Measurements from ENCODE around the gene BCAR3.

The BCAR3 gene

DNA sequence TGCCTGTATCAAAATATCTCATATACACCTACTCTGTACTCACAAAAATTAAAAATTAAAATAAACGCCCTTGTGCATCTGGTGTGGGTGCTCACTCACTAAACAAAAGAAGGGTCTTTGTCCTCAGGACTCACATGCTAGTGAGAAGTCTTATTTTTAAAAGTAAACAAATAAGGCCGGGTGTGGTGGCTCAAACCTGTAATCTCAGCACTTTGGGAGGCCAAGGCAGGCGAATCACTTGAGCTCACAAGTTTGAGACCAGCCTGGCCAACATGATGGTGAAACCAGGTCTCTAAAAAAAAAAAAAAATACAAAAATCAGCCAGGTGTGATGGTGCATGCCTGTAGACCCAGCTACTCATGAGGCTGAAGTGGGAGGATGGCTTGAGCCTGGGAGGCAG lies 51.5 kb downstream of the BCAR3 start:
- H3K36me3 ChIP-seq (ENCODE audit: control insufficient read depth in 1 of 2, insufficient read depth in 2 of 2, low read length in 2 of 2): no peaks in the 10 kb centered on the region

DNA sequence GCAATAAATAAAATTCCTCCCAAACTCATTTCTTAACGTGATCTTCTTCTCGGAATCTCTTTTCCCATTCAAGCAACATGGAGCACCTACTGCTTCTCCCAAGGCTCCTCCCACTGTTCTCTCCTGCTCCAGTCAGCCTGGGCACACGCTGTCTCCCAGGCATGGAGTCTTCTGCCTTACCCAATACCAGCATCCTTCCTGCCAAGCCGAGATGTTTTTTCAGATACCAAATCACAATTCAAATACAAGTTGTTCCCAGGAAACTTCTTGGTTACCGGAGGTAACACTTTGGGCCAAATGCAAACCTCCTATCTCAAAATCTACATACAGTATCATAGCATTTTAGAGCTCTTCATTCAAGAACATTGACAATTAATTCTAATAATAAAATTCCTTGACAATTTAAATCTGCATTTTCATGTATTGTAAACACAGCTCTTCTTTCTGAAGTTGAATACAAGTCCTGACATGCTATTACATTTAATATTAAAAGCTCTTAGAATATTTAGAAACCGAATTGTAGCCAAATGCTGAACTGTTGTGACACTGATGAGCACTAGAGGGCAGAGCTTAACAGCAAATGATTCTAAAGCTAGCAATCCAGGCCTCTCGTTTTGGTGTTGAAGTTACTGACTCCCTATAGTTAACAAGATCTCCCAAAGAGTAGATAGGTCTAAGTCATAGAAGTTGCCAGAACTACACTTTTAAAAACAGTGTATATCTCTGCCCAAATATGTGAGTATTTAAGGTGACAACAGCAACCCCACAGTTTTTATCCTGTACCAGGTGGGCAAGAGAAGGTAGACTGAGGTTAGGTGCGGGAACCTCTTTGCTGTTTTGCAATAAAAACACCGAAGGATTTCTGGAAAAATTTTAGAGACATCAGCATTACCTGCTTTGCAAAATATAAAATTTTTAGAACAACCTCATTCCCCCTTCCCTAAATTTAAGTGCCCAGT lies 52.3 kb downstream of the BCAR3 start:
- no peaks in the 10 kb centered on the region for H3K27me3 ChIP-seq (ENCODE audit: low read depth, low read length)
- no peak overlapping the region for H3K4me3 ChIP-seq (ENCODE audit: low read depth in 1 of 2, low read length in 2 of 2)
- peaks cover 0 to 7% of the 10 kb centered on the region in 2 donors for H3K4me1 ChIP-seq (ENCODE audit: control insufficient read depth in 1 of 2, insufficient read depth in 2 of 2, low read length in 2 of 2)
- no peaks in the 10 kb centered on the region for H3K36me3 ChIP-seq (ENCODE audit: control insufficient read depth in 1 of 2, insufficient read depth in 2 of 2, low read length in 2 of 2)
- H3K27ac ChIP-seq (ENCODE audit: low read length): no peak overlapping the region
- no peaks in the 10 kb centered on the region for H3K9me3 ChIP-seq (ENCODE audit: control insufficient read depth in 1 of 2, low read length in 2 of 2)

More for the DNA sequence above, 51.5 kb downstream of the BCAR3 start:
- Histone ChIP-seq H3K4me1 (ENCODE audit: control insufficient read depth in 1 of 2, insufficient read depth in 2 of 2, low read length in 2 of 2) (peaks cover 0 to 7% of the 10 kb centered on the region in 2 donors), H3K9me3 (ENCODE audit: control insufficient read depth in 1 of 2, low read length in 2 of 2) (no peaks in the 10 kb centered on the region), H3K27ac (ENCODE audit: low read length) (no peak overlapping the region), H3K27me3 (ENCODE audit: low read depth, low read length) (no peaks in the 10 kb centered on the region), H3K4me3 (ENCODE audit: low read depth in 1 of 2, low read length in 2 of 2) (no peak overlapping the region)

DNA sequence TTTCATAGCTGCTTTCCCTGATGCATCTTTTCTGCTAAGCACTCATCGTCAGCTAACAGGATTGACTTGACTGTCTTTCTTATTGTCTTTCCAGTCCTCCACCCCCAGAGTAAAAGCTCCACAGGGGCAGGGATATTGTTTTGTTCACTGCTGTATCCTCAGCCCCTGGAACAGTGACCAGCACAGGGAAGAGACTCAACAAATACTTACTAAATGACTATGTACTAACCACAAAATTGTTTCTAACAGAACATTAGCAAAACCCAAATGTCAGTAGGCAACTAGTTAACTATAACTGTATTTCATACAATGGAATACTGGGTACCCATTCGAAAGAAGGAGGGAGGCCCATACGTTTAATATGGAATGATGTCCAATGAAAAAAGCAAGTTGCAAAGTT lies 53.0 kb downstream of the BCAR3 start:
- Histone ChIP-seq H3K4me1 (ENCODE audit: control insufficient read depth in 1 of 2, insufficient read depth in 2 of 2, low read length in 2 of 2) (peaks cover 0 to 7% of the 10 kb centered on the region in 2 donors), H3K27ac (ENCODE audit: low read length) (no peak overlapping the region), H3K27me3 (ENCODE audit: low read depth, low read length) (no peaks in the 10 kb centered on the region), H3K36me3 (ENCODE audit: control insufficient read depth in 1 of 2, insufficient read depth in 2 of 2, low read length in 2 of 2) (no peaks in the 10 kb centered on the region), H3K4me3 (ENCODE audit: low read depth in 1 of 2, low read length in 2 of 2) (no peak overlapping the region), H3K9me3 (ENCODE audit: control insufficient read depth in 1 of 2, low read length in 2 of 2) (no peaks in the 10 kb centered on the region)

DNA sequence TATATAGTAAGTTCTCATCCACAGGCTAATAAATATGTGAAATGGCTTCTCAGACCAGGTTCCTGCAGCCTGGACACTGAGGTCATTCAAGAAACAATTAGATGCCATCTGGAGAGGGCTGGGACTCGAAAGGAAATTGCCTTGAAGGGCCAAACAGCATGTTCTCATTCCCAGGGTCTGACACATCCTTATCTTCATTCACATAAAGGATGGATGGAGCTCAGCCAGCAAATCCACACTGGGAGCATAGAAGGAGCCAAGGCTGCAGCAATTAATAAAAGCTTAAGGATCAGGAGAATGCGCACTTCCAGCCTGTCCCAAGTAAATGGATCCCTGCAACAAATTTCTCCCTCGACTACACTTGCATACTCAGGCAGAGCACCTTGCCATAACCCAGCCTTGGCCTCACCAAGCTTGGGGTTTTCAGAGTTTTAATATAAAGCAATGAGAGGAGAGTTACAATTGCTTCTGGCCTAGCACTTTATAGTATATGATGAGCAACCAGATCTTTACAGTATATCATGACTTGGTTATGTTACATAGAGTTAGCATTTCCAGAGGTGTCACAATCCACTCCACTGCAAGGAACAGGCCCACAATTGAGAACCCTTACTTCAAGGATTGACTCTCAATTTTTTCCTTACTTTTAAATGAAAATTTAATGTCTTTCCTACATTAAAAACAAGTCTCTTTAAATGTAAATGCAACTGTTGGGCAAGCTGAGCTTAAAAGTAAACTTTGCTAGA lies 55.9 kb downstream of the BCAR3 start:
- H3K27me3 ChIP-seq (ENCODE audit: low read depth, low read length): no peaks in the 10 kb centered on the region
- H3K36me3 ChIP-seq (ENCODE audit: control insufficient read depth in 1 of 2, insufficient read depth in 2 of 2, low read length in 2 of 2): no peaks in the 10 kb centered on the region
- no peak overlapping the region for H3K4me3 ChIP-seq (ENCODE audit: low read depth in 1 of 2, low read length in 2 of 2)
- peaks cover 0 to 7% of the 10 kb centered on the region in 2 donors for H3K4me1 ChIP-seq (ENCODE audit: control insufficient read depth in 1 of 2, insufficient read depth in 2 of 2, low read length in 2 of 2)
- H3K27ac ChIP-seq (ENCODE audit: low read length): no peak overlapping the region
- H3K9me3 ChIP-seq (ENCODE audit: control insufficient read depth in 1 of 2, low read length in 2 of 2): no peaks in the 10 kb centered on the region

DNA sequence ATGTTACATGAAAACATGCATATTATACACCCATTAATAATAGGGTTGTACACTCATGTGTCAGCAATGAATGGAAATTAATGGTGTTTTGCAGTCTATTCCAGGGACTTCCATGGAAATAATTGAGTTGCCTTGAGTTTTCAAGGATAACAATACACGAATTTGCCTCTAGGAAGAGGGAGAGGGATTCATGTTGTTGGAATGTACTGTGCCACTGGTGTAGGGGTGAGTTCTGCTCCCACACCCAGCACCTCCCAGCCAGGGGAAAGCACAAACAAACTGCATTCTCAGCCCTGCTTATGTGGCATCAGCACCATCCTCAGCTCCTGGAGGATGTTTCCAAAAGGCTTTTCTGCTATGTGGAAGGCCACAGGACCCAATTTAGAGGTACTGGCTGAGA lies 57.8 kb downstream of the BCAR3 start:
- Histone ChIP-seq H3K9me3 (ENCODE audit: control insufficient read depth in 1 of 2, low read length in 2 of 2) (no peaks in the 10 kb centered on the region), H3K4me1 (ENCODE audit: control insufficient read depth in 1 of 2, insufficient read depth in 2 of 2, low read length in 2 of 2) (peaks cover 0 to 7% of the 10 kb centered on the region in 2 donors), H3K27me3 (ENCODE audit: low read depth, low read length) (no peaks in the 10 kb centered on the region), H3K4me3 (ENCODE audit: low read depth in 1 of 2, low read length in 2 of 2) (no peak overlapping the region), H3K36me3 (ENCODE audit: control insufficient read depth in 1 of 2, insufficient read depth in 2 of 2, low read length in 2 of 2) (no peaks in the 10 kb centered on the region), H3K27ac (ENCODE audit: low read length) (no peak overlapping the region)

DNA sequence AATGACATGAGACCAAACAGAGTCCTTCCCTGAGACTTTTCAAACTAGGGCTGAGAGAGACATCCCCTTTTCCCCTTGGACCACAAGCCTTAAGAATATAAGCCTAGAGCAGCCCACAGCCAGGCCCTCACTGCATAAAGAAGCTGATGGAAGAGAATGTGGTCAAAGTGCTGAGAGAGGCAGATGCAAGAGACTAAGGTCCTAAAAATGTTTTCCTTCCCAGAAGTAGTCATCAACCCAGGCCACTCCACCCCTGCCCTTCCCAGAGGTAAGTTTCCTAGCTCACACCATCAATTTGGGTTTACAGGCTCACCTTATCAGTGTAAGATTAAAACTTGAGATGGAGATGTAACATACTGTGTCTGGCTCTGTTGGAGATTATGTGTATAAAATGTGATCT lies 58.2 kb downstream of the BCAR3 start:
- Histone ChIP-seq H3K9me3 (ENCODE audit: control insufficient read depth in 1 of 2, low read length in 2 of 2) (no peaks in the 10 kb centered on the region), H3K36me3 (ENCODE audit: control insufficient read depth in 1 of 2, insufficient read depth in 2 of 2, low read length in 2 of 2) (no peaks in the 10 kb centered on the region), H3K4me1 (ENCODE audit: control insufficient read depth in 1 of 2, insufficient read depth in 2 of 2, low read length in 2 of 2) (peaks cover 0 to 7% of the 10 kb centered on the region in 2 donors), H3K4me3 (ENCODE audit: low read depth in 1 of 2, low read length in 2 of 2) (no peak overlapping the region), H3K27me3 (ENCODE audit: low read depth, low read length) (no peaks in the 10 kb centered on the region), H3K27ac (ENCODE audit: low read length) (no peak overlapping the region)

- Histone ChIP-seq H3K4me1 (ENCODE audit: control insufficient read depth in 1 of 2, insufficient read depth in 2 of 2, low read length in 2 of 2) (peaks cover 10 to 24% of the 10 kb centered on the region in 2 donors), H3K36me3 (ENCODE audit: control insufficient read depth in 1 of 2, insufficient read depth in 2 of 2, low read length in 2 of 2) (no peaks in the 10 kb centered on the region), H3K4me3 (ENCODE audit: low read depth in 1 of 2, low read length in 2 of 2) (no peak overlapping the region), H3K27me3 (ENCODE audit: low read depth, low read length) (no peaks in the 10 kb centered on the region), H3K9me3 (ENCODE audit: control insufficient read depth in 1 of 2, low read length in 2 of 2) (no peaks in the 10 kb centered on the region), H3K27ac (ENCODE audit: low read length) (no peak overlapping the region)
These were observed 60.4 kb downstream of the BCAR3 start for GRCh38 chr1:93621246-93621645.

DNA sequence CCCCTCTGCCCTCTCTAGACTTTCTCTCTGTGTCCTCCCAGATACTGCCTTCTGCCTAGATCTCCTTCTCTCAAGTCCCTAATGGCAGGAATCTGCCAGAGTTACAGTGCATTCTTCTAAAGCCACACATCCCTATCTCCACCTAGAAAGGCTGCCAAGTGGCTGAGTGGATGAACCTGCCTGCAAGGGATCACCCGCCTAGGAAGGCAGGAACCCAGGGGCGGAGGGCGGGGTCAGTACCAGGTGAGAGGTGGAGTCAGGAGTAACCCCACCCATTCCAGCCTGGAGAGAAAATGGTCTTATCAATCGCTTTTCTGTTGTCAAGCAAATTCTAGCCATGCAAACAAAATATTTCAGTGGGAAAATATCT lies 60.8 kb downstream of the BCAR3 start:
- Histone ChIP-seq H3K4me1 (ENCODE audit: control insufficient read depth in 1 of 2, insufficient read depth in 2 of 2, low read length in 2 of 2) (peaks cover 14 to 24% of the 10 kb centered on the region in 2 donors), H3K36me3 (ENCODE audit: control insufficient read depth in 1 of 2, insufficient read depth in 2 of 2, low read length in 2 of 2) (no peaks in the 10 kb centered on the region), H3K27me3 (ENCODE audit: low read depth, low read length) (no peaks in the 10 kb centered on the region), H3K27ac (ENCODE audit: low read length) (no peak overlapping the region), H3K4me3 (ENCODE audit: low read depth in 1 of 2, low read length in 2 of 2) (no peak overlapping the region), H3K9me3 (ENCODE audit: control insufficient read depth in 1 of 2, low read length in 2 of 2) (no peaks in the 10 kb centered on the region)

GRCh38 chr1:93620172-93620840 lies 61.3 kb downstream of the BCAR3 start:
- no peak overlapping the region for H3K27ac ChIP-seq (ENCODE audit: low read length)
- no peak overlapping the region for H3K4me3 ChIP-seq (ENCODE audit: low read depth in 1 of 2, low read length in 2 of 2)
- peaks cover 19% of the 10 kb centered on the region in 2 donors for H3K4me1 ChIP-seq (ENCODE audit: control insufficient read depth in 1 of 2, insufficient read depth in 2 of 2, low read length in 2 of 2)
- H3K36me3 ChIP-seq (ENCODE audit: control insufficient read depth in 1 of 2, insufficient read depth in 2 of 2, low read length in 2 of 2): no peaks in the 10 kb centered on the region
- no peaks in the 10 kb centered on the region for H3K9me3 ChIP-seq (ENCODE audit: control insufficient read depth in 1 of 2, low read length in 2 of 2)
- no peaks in the 10 kb centered on the region for H3K27me3 ChIP-seq (ENCODE audit: low read depth, low read length)

- no peaks in the 10 kb centered on the region for H3K27me3 ChIP-seq (ENCODE audit: low read depth, low read length)
- H3K36me3 ChIP-seq (ENCODE audit: control insufficient read depth in 1 of 2, insufficient read depth in 2 of 2, low read length in 2 of 2): no peaks in the 10 kb centered on the region
- H3K4me3 ChIP-seq (ENCODE audit: low read depth in 1 of 2, low read length in 2 of 2): no peak overlapping the region
- H3K4me1 ChIP-seq (ENCODE audit: control insufficient read depth in 1 of 2, insufficient read depth in 2 of 2, low read length in 2 of 2): peaks cover 20 to 23% of the 10 kb centered on the region in 2 donors
- no peaks in the 10 kb centered on the region for H3K9me3 ChIP-seq (ENCODE audit: control insufficient read depth in 1 of 2, low read length in 2 of 2)
- H3K27ac ChIP-seq (ENCODE audit: low read length): no peak overlapping the region
These were observed 62.0 kb downstream of the BCAR3 start for GRCh38 chr1:93619507-93620171.

All from muscle layer of duodenum (tissue), 2 donors.